Aorta (tissue), 5 donors: Measurements from ENCODE around the gene BAG3. TPM values are rescaled to one million over a fixed set of nuclear protein-coding genes. Genes with fewer than 3 reads are reported as not detected.
"Not testable (repeated sequence)": the region's sequence is repeated elsewhere in the genome, so short reads cannot be mapped to it uniquely, and the experiment has no call there.

Experiments used
- ATAC-seq: fragments of 200-7000 bp; cut with Tn5 transposase; one replicate; pipeline ENCODE4 v1.9.1; 2022; ENCODE audit warnings: moderate library complexity; ENCODE audit not compliant: low FRiP score
- DNase-seq, 2 donors: peaks; one replicate each; pipeline ENCODE4 v3.0.0-alpha.2; 2020
- H3K27ac ChIP-seq, 2 donors: one replicate each; pipeline ENCODE4 v1.5.1; 2013; ENCODE audit warnings: low read length in 2 of 2, mild to moderate bottlenecking in 2 of 2, moderate library complexity in 2 of 2, control low read depth in 1 of 2, inconsistent platforms in 1 of 2, low read depth in 1 of 2
- H3K27me3 ChIP-seq, 2 donors: one replicate each; pipeline ENCODE4 v1.6.1; 2013; ENCODE audit warnings: control low read depth in 1 of 2, low read length in 1 of 2, mild to moderate bottlenecking in 1 of 2, moderate library complexity in 1 of 2; ENCODE audit not compliant: insufficient read depth in 2 of 2, control insufficient read depth in 1 of 2
- H3K36me3 ChIP-seq, 2 donors: one replicate each; pipeline ENCODE4 v1.6.1; 2013; ENCODE audit warnings: control low read depth in 1 of 2, low read length in 1 of 2, mild to moderate bottlenecking in 1 of 2; ENCODE audit not compliant: insufficient read depth in 2 of 2, control insufficient read depth in 1 of 2
- H3K4me1 ChIP-seq, 2 donors: one replicate each; pipeline ENCODE4 v1.6.1; 2013; ENCODE audit warnings: low read length in 2 of 2, control low read depth in 1 of 2, mild to moderate bottlenecking in 1 of 2, moderate library complexity in 1 of 2; ENCODE audit not compliant: insufficient read depth in 2 of 2, control insufficient read depth in 1 of 2
- H3K4me3 ChIP-seq, 2 donors: one replicate each; pipeline ENCODE4 v1.5.1; 2013; ENCODE audit warnings: low read length in 2 of 2, control low read depth in 1 of 2, mild to moderate bottlenecking in 1 of 2
- H3K9me3 ChIP-seq: one replicate; pipeline ENCODE4 v1.6.1; 2013; ENCODE audit warnings: mild to moderate bottlenecking, low read length; ENCODE audit not compliant: control insufficient read depth
- WGBS, 2 donors: extraction: QIAGEN DNeasy Blood & Tissue Kit; methylation state at CpG; one replicate each; pipeline ENCODE4 v1.1.7; 2013; 5-methylcytosine and 5-hydroxymethylcytosine counted together
- intact Hi-C, 2 donors: fragments of 100-400 bp; cut with DNase I; formaldehyde crosslinking; loops; one replicate each; pipeline versions ENCODE4 v1.14.2 to v1.15.0; 2022
- polyA plus RNA-seq, 2 donors: library from polyadenylated mRNA; stranded (reverse); fragments of 200-250 nt; gene quantifications; one replicate each; pipeline ENCODE4 v1.2.3, GENCODE V29; 2013
- total RNA-seq, 2 donors: library from RNA; stranded (reverse); fragmentation: NEBNext Ultra II Directional; extraction: Animal tissue kit (Norgen Biotek cat#: 25700); gene quantifications; one replicate each; pipeline ENCODE4 v1.2.1, GENCODE V29; 2021
- donor health status: healthy with polysubstance abuse.
- donor health status: Bipolar disorder and iron deficiency.
- donor health status: DM: no; HTN: no; CAD: no.
- donor health status: DM: no; HTN: no; CAD: no.
- donor health status: DM: yes; HTN: yes; CAD: no.

BAG3 gene
- total and polyA plus RNA-seq, 4 donors, result 16.3 to 85.1 (median 46.1) TPM

DNA sequence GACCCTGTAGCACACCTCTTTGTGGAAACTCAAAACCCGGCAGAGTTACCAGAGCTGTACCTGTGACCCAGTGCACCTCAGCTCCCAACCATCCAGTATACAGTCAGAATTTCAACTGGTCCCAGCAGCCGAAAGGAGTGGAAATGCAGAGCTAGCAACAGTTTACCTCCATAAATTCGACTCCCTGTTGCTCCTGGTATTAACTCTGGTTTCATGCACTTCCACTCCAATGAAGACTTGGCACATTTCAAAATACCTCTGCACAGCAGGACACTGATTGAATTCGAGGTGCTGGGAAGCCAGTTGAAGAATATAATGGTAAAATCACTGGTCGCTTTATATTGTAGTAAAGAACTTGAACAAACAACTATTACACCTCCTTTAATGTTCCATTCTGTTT lies 36.5 kb upstream of the BAG3 start:
- no peak overlapping the region for H3K27ac ChIP-seq
- no peaks in the 10 kb centered on the region for H3K36me3 ChIP-seq
- ATAC-seq (no peak), DNase-seq (no peak)
- H3K9me3 ChIP-seq, result no peaks in the 10 kb centered on the region
- no peaks in the 10 kb centered on the region for H3K4me1 ChIP-seq
- no peak overlapping the region for H3K4me3 ChIP-seq
- no peaks in the 10 kb centered on the region for H3K27me3 ChIP-seq
- intact Hi-C loops, result no loop called here
- WGBS, 2 donors, result 87 to 88% methylated on average over 5 of the region's 5 CpGs

DNA sequence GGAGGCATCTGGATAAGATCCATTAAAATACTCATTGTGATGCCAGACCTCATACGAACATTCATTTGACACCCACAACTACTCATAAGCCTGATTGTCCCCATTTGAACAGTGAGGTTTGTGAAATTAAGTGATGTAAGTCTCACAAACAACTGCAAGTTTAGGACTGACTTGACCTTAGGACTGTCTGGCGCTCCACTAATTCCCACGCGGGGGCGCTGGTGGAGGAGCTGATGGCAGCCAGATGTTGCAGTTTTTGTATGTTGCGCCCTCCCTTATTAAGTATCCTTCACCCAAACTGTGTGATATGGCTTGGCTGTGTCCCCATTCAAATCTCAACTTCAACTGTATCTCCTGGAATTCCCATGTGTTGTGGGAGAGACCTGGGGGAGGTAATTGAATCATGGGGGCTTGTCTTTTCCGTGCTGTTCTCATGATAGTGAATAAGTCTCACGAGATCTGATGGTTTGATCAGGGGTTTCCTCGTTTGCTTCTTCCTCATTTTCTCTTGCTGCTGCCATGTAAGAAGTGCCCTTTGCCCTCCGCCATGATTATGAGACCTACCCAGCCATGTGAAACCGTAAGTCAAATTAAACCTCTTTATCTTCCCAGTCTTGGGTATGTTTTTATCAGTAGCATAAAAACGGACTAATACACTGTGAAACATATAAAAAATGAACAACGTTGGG lies 34.2 kb upstream of the BAG3 start:
- Histone ChIP-seq H3K27ac (no peak overlapping the region), H3K9me3 (no peaks in the 10 kb centered on the region), H3K27me3 (no peaks in the 10 kb centered on the region), H3K36me3 (no peaks in the 10 kb centered on the region), H3K4me3 (no peak overlapping the region), H3K4me1 (no peaks in the 10 kb centered on the region)
- ATAC-seq (no peak), DNase-seq (no peak)
- 72% methylated on average over 13 of the region's 13 CpGs for WGBS, 2 donors
- intact Hi-C loops, result no loop called here

DNA sequence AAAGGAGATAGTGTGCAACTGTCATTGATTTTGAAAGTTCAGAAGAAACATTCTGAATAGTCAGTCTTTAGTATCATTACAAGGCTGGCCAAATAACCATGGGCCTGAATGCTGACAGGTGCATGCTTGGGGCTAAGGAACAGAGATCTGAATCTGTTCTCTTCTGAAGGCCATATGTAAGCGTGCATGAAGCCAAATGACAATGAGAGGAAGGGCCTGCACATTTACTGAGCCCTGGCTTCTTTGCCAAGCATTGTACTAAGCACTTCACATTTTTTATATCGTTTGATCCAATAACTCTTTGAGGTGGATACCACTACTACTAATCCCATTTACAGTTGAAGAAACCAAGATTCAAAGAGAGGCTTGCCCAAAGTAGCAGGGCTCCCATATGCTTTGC lies 32.0 kb upstream of the BAG3 start:
- DNase-seq (no peak), ATAC-seq (no peak)
- no peaks in the 10 kb centered on the region for H3K9me3 ChIP-seq
- 87 to 91% methylated on average over 2 of the region's 2 CpGs for WGBS, 2 donors
- intact Hi-C loops, result no loop called here
- no peak overlapping the region for H3K27ac ChIP-seq
- no peak overlapping the region for H3K4me3 ChIP-seq
- no peaks in the 10 kb centered on the region for H3K36me3 ChIP-seq
- no peaks in the 10 kb centered on the region for H3K4me1 ChIP-seq
- H3K27me3 ChIP-seq, result no peaks in the 10 kb centered on the region

DNA sequence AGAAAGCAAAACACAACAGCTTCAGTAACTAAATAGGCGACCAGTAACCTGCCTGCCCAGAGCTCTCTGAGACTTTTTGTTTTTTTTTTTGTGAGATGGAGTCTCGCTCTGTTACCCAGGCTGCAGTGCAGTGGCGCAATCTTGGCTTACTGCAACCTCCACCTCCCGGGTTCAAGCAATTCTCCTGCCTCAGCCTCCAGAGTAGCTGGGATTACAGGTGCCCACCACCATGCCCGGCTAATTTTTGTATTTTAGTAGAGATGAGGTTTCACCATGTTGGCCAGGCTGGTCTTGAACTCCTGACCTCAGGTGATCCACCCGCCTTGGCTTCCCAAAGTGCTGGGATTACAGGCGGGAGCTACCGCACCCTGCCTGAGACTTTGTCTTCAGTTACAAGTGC lies 31.4 kb upstream of the BAG3 start:
- DNase-seq, H3K4me3 ChIP-seq, H3K27ac ChIP-seq, H3K9me3 ChIP-seq, H3K27me3 ChIP-seq, H3K36me3 ChIP-seq, intact Hi-C loops, ATAC-seq, H3K4me1 ChIP-seq: not testable (repeated sequence)
- 95 to 96% methylated on average over 8 of the region's 8 CpGs for WGBS, 2 donors

DNA sequence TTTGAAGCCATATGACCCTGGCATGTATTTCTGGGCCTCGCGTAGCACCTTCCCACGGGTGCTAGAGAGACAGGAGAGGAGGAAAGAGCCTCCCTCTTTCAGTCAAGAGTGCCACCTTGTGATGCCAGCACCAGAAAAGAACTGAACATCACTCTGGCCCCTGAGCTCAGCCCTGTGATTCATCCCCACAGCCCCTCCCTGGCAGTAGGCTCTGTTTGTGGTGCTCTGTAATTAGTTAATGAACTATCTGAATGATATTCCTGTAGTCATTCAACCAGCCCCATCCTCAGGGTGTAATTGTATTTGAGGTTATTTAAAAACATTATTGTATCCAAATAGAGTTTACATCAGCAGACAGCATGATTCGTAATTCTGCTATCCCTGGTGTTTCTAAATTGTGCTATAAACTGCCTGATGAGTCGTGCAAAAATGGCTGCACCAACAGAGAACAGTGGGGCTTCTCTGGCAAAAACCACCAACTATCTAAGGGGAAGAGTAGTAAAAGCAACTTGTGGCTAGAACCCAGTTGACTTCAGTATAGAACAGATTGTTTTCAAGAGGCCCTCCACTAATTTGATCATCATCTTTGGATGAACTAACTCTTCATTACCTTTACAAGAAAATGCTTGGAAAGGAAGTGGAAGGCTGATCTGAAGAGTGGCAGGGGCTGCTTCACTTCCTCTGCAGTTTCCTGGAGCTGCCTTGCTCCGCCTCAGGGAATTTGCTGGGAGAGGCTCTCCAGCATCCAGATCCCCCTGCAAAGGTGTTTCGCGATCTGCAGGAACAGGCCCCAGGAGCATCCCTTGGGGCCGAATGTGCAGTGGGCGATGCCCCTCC lies 30.7 kb upstream of the BAG3 start:
- Histone ChIP-seq H3K9me3 (no peaks in the 10 kb centered on the region), H3K4me1 (no peaks in the 10 kb centered on the region), H3K27ac (no peak overlapping the region), H3K4me3 (no peak overlapping the region), H3K27me3 (no peaks in the 10 kb centered on the region), H3K36me3 (no peaks in the 10 kb centered on the region)
- 75 to 80% methylated on average over 10 of the region's 10 CpGs for WGBS, 2 donors
- no peak for DNase-seq
- intact Hi-C loops, result no loop called here
- ATAC-seq, result no peak

DNA sequence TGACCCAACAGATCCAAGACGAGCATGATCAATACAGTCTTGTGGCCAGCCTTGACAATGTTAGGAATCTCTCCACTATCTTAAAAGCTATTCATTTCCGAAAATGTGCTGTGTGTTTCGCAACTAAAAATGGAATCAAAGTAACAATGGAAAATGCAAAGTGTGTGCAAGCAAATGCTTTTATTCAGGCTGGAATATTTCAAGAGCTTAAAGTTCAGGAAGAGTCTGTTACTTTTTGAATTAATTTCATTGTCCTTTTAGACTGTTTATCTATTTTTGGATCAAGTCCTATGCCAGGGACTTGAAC lies 30.1 kb upstream of the BAG3 start:
- 71 to 76% methylated on average over 3 of the region's 3 CpGs for WGBS, 2 donors
- intact Hi-C loops, result no loop called here
- no peak overlapping the region for H3K4me3 ChIP-seq

DNA sequence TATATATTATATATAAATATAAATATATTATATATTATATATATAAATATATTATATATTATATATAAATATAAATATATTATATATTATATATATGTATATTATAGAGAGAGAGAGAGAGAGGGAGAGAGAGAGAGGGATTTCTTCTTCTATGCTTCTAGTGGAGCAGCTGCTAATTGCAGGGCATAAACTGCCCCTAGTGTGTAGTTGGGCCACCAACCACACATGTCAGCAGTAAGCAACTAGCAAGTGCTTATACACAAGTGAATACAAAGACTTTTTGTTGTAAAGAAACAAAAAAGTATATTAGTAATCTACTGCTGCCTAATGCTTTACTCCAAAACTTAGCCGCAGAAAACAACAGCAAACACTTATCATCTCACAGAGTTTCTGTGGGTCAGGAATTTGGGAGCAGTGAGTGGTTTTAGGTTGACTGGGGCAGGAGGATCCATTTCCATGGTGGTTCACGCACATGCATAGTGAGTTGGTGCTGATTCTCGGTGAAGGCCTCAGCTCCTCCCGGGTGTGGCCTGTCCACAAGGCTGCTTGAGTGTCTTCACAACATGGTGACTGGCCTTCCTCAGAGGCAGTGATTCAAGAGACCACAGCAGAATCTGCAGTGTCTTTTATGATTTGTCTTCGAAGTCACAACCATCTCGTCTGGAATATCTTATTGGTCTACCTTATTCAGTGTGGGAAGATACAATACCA lies 25.5 kb upstream of the BAG3 start:
- ATAC-seq (no peak), DNase-seq (no peak)
- intact Hi-C loops, result no loop called here
- Histone ChIP-seq H3K36me3 (no peaks in the 10 kb centered on the region), H3K4me3 (no peak overlapping the region), H3K4me1 (no peaks in the 10 kb centered on the region), H3K27ac (no peak overlapping the region), H3K9me3 (no peaks in the 10 kb centered on the region), H3K27me3 (no peaks in the 10 kb centered on the region)
- 97 to 99% methylated on average over 6 of the region's 6 CpGs for WGBS, 2 donors

More for the DNA sequence above, 30.1 kb upstream of the BAG3 start:
- DNase-seq, result no peak
- H3K36me3 ChIP-seq, result no peaks in the 10 kb centered on the region
- no peaks in the 10 kb centered on the region for H3K9me3 ChIP-seq
- H3K27ac ChIP-seq, result no peak overlapping the region
- ATAC-seq, result no peak
- no peaks in the 10 kb centered on the region for H3K4me1 ChIP-seq
- no peaks in the 10 kb centered on the region for H3K27me3 ChIP-seq

DNA sequence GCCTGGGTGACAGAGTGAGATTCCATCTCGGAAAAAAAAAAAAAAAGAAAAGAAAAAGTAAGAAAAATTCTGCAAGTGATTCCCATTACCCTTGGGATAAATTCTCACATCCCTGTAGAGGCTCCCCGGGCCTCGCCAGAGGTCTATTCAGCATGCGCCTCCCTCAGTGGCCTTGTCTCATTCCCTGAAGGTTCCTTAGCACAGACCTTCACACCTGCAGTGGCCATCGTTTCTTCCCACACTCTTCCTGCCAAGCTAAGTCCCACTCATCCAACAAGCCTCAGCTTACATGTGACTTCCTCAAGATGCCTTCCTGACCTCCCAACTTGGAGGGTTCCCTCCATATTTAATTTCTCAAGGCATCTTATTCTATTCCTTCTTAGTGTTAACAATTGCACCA lies 20.9 kb upstream of the BAG3 start:
- Histone ChIP-seq H3K9me3 (no peaks in the 10 kb centered on the region), H3K27me3 (no peaks in the 10 kb centered on the region), H3K4me3 (no peak overlapping the region), H3K27ac (no peak overlapping the region), H3K36me3 (no peaks in the 10 kb centered on the region), H3K4me1 (no peaks in the 10 kb centered on the region)
- no peak for ATAC-seq
- 77 to 91% methylated on average over 5 of the region's 5 CpGs for WGBS, 2 donors
- intact Hi-C loops, result no loop called here
- DNase-seq, result no peak
